K562 (cell line): Measurements from ENCODE around the gene AMMECR1. TPM values are rescaled to one million over a fixed set of nuclear protein-coding genes. Genes with fewer than 3 reads are reported as not detected.
"Not testable (repeated sequence)": the region's sequence is repeated elsewhere in the genome, so short reads cannot be mapped to it uniquely, and the experiment has no call there.

Source experiments
- ARID1B ChIP-seq: fragments of 450-650 bp; IDR thresholded peaks from 2 replicates; pipeline ENCODE4 v1.6.1; 2016; ENCODE audit warnings: antibody characterized with exemption, mild to moderate bottlenecking, inconsistent platforms
- ATF3 ChIP-seq, 2 experiments: fragments of 450-650 bp in 1 of 2; sonication (generic) in 1 of 2; formaldehyde crosslinking in 1 of 2; IDR thresholded peaks in 1 of 2; conservative IDR thresholded peaks in 1 of 2; 2 replicates each; pipeline versions ENCODE4 v1.6.1 to v1.8.1; 2016 to 2023; ENCODE audit warnings: mild to moderate bottlenecking in 2 of 2, moderate library complexity in 2 of 2, inconsistent platforms in 1 of 2, missing genetic modification reagents in 1 of 2
- ATF7 ChIP-seq: fragments of 450-650 bp; IDR thresholded peaks from 2 replicates; pipeline ENCODE4 v1.7.1; 2014; ENCODE audit warnings: mild to moderate bottlenecking, moderate library complexity
- BRD9 ChIP-seq: fragments of 450-650 bp; IDR thresholded peaks from 2 replicates; pipeline ENCODE4 v1.6.1; 2018; ENCODE audit warnings: low read depth; ENCODE audit not compliant: partially characterized antibody
- CC2D1A ChIP-seq: fragments of 450-650 bp; IDR thresholded peaks from 2 replicates; pipeline ENCODE4 v1.6.1; 2017; ENCODE audit warnings: mild to moderate bottlenecking
- DPF2 ChIP-seq: fragments of 450-650 bp; IDR thresholded peaks from 2 replicates; pipeline ENCODE4 v1.6.1; 2016
- EGR1 ChIP-seq: fragments of 450-650 bp; conservative IDR thresholded peaks from 2 replicates; pipeline ENCODE4 v1.6.1; 2017; ENCODE audit warnings: mild to moderate bottlenecking
- FOSL1 ChIP-seq: fragments of 200-800 bp; sonication (Bioruptor generic); conservative IDR thresholded peaks from 2 replicates; pipeline ENCODE4 v1.6.1; 2016; ENCODE audit warnings: missing genetic modification characterization, missing compliant biosample characterization
- FOXK2 ChIP-seq, 2 experiments: fragments of 450-650 bp; IDR thresholded peaks in 1 of 2; conservative IDR thresholded peaks in 1 of 2; 2 replicates each; pipeline ENCODE4 v1.6.1; 2016; ENCODE audit warnings: low read depth in 2 of 2, mild to moderate bottlenecking in 1 of 2
- L3MBTL2 ChIP-seq: fragments of 450-650 bp; IDR thresholded peaks from 2 replicates; pipeline ENCODE4 v1.6.1; 2016; ENCODE audit warnings: mild to moderate bottlenecking, moderate library complexity
- MTA3 ChIP-seq: fragments of 450-650 bp; formaldehyde crosslinking; IDR thresholded peaks from 2 replicates; pipeline ENCODE4 v1.6.1; 2017; ENCODE audit warnings: mild to moderate bottlenecking, borderline replicate concordance
- MYC ChIP-seq, 2 experiments: fragments of 250-450 bp in 1 of 2; sonication (Bioruptor Pico) in 1 of 2; IDR thresholded peaks; 2 replicates each; pipeline versions ENCODE4 v1.5.1 to v1.6.1; 2012 to 2021; ENCODE audit warnings: low read depth in 2 of 2, borderline replicate concordance in 1 of 2, improper control_type of control experiment in 1 of 2, low read length in 1 of 2, mild to moderate bottlenecking in 1 of 2, moderate library complexity in 1 of 2
- NR2C2 ChIP-seq, 2 experiments: fragments of 200-800 bp in 1 of 2; sonication (Bioruptor generic) in 1 of 2; sonication (generic) in 1 of 2; formaldehyde crosslinking in 1 of 2; IDR thresholded peaks; 2 replicates each; pipeline versions ENCODE4 v1.6.1 to v1.8.0; 2016 to 2022; ENCODE audit warnings: mild to moderate bottlenecking in 1 of 2, missing compliant biosample characterization in 1 of 2, missing genetic modification characterization in 1 of 2, missing genetic modification reagents in 1 of 2
- NRF1 ChIP-seq, 2 experiments: fragments of 450-650 bp; IDR thresholded peaks in 1 of 2; conservative IDR thresholded peaks in 1 of 2; 2 replicates each; pipeline ENCODE4 v1.6.1; 2014; ENCODE audit warnings: mild to moderate bottlenecking in 2 of 2
- PHF8 ChIP-seq: fragments of 200-600 bp; sonication (generic); IDR thresholded peaks from 2 replicates; pipeline ENCODE4 v1.6.1; 2012; ENCODE audit warnings: mixed run types, mild to moderate bottlenecking, inconsistent platforms, low read length, moderate library complexity, borderline replicate concordance
- POLR2A ChIP-seq: fragments of 450-650 bp; conservative IDR thresholded peaks from 2 replicates; pipeline ENCODE4 v1.6.1; 2016
- RBBP5 ChIP-seq: fragments of 200-600 bp; sonication (generic); IDR thresholded peaks from 2 replicates; pipeline ENCODE4 v1.6.1; 2012; ENCODE audit warnings: borderline replicate concordance, mild to moderate bottlenecking, low read length, control low read depth, inconsistent platforms; ENCODE audit not compliant: insufficient read depth, poor library complexity, severe bottlenecking
- RBFOX2 ChIP-seq: fragments of 200-400 bp; formaldehyde crosslinking; IDR thresholded peaks from 2 replicates; pipeline ENCODE4 v1.6.1; 2017; ENCODE audit warnings: low read depth, mild to moderate bottlenecking, low read length, moderate library complexity
- SMAD4 ChIP-seq: fragments of 250-450 bp; sonication (Bioruptor Pico); conservative IDR thresholded peaks from 2 replicates; pipeline ENCODE4 v1.8.0; 2021; ENCODE audit warnings: inconsistent platforms, mild to moderate bottlenecking, moderate library complexity
- TAF7 ChIP-seq: fragments of 450-650 bp; IDR thresholded peaks from 2 replicates; pipeline ENCODE4 v1.6.1; 2016; ENCODE audit warnings: missing genetic modification characterization, missing compliant biosample characterization
- ZEB2 ChIP-seq: fragments of 450-650 bp; IDR thresholded peaks from 2 replicates; pipeline ENCODE4 v1.6.1; 2016
- polyA plus RNA-seq, 8 experiments: library from polyadenylated mRNA; depleted of rRNA in 4 of 8; stranded (reverse) in 5 of 8; unstranded in 3 of 8; fragments of >200 nt; fragmentation: Nextera tagmentation in 2 of 8; fragmentation: Illumina TruSeq in 1 of 8; extraction: Ambion mirVana in 2 of 8; extraction: Trizol in 1 of 8; gene quantifications; 2 replicates each; pipeline versions ENCODE4 v1.2.1 to v1.2.3, GENCODE V29; 2011 to 2014; ENCODE audit warnings: inconsistent platforms in 1 of 8, missing spikeins in 1 of 8
- total RNA-seq, 7 experiments: library from RNA; depleted of rRNA in 6 of 7; stranded (reverse); fragments of >200 nt in 6 of 7; fragmentation: Illumina TruSeq in 2 of 7; extraction: Trizol in 2 of 7; gene quantifications; 2 replicates each; pipeline versions ENCODE4 v1.2.1 to v1.2.3, GENCODE V29; 2011 to 2021; ENCODE audit warnings: low replicate concordance in 1 of 7
- TF ChIP-seq, protein P1 (sequence below): sonication (generic); formaldehyde crosslinking; IDR thresholded peaks from 2 replicates; pipeline ENCODE4 v1.8.0; 2022; ENCODE audit warnings: mild to moderate bottlenecking, missing genetic modification reagents

AMMECR1 gene
- total and polyA plus RNA-seq, 9 of the 15 experiments (the other 6 are each of a cell fraction or from before 2014, with no cell fraction given) = 13.9 to 36.7 (median 23.6) TPM

GRCh38 chrX:110229497-110230111 lies 88.3 kb downstream of the AMMECR1 start (continued):
- TF ChIP-seq TAF7 (tag) (peak; percentile 79), FOXK2 (conservative IDR thresholded peaks at IDR 0.05 in 1 of 2, IDR thresholded peaks at IDR 0.05 in 1 of 2; ENCODE audit: low read depth in 2 of 2) (peak; percentile 96 to 98), BRD9 (peak; percentile 30), DPF2 (peak; percentile 55; the same call in 1 of the 2 replicates), L3MBTL2 (peak; percentile 33; the same call in 1 of the 2 replicates), POLR2A (peak; percentile 54), ZEB2 (peak; percentile 85), RBBP5 (peak; percentile 38), EGR1 (peak; percentile 70), MYC (CRISPR knock-in tag; IDR thresholded peaks at IDR 0.05; ENCODE audit: borderline replicate concordance, low read depth) (0 out of 2 replicates have a peak, but pooled peaks have one; percentile 28), ATF7 (peak; percentile 57), RBFOX2 (peak; percentile 75), NRF1 (conservative IDR thresholded peaks at IDR 0.05 in 1 of 2, IDR thresholded peaks at IDR 0.05 in 1 of 2) (0 out of 4 replicates have a peak, but pooled peaks have one; percentile 21 to 39), MTA3 (0 out of 2 replicates have a peak, but pooled peaks have one; percentile 62), FOSL1 (peak; percentile 37), PHF8 (peak; percentile 40; the same call in 1 of the 2 replicates), ATF3 (IDR thresholded peaks at IDR 0.05) (peak; percentile 42; the same call in 1 of the 2 replicates), SMAD4 (CRISPR knock-in tag) (peak; percentile 68; the same call in 1 of the 2 replicates), NR2C2 (CRISPR knock-in tag; IDR thresholded peaks at IDR 0.05) (0 out of 2 replicates have a peak, but pooled peaks have one; percentile 28), CC2D1A (peak; percentile 34; the same call in 1 of the 2 replicates), ARID1B (peak; percentile 47; the same call in 1 of the 2 replicates)
- TF ChIP-seq MYC (IDR thresholded peaks at IDR 0.05; ENCODE audit: low read depth, low read length); ATF3 (CRISPR knock-in tag; conservative IDR thresholded peaks at IDR 0.05); NR2C2 (tag; IDR thresholded peaks at IDR 0.05): not testable (repeated sequence)
- TF ChIP-seq, protein P1, sequence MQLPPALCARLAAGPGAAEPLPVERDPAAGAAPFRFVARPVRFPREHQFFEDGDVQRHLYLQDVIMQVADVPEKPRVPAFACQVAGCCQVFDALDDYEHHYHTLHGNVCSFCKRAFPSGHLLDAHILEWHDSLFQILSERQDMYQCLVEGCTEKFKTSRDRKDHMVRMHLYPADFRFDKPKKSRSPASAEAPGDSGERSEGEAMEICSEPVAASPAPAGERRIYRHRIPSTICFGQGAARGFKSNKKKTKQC = 0 out of 2 replicates have a peak, but pooled peaks have one; percentile 17
